Astrocyte of the spinal cord (primary cell): Measurements from ENCODE around the gene ZNF343.

Experiments
- DNase-seq: peaks from one replicate; pipeline ENCODE4 v3.0.0; 2011; ENCODE audit warnings: low read depth, low spot score
- H3K4me3 ChIP-seq: 2 replicates; pipeline ENCODE4 v1.5.1; 2011; ENCODE audit warnings: low read depth, mild to moderate bottlenecking, low read length, moderate library complexity
- CTCF ChIP-seq: IDR thresholded peaks from 2 replicates; pipeline ENCODE4 v1.5.1; 2012; ENCODE audit warnings: low read depth, mild to moderate bottlenecking, low read length, inconsistent platforms
- in situ Hi-C: cut with HindIII; loops from 2 replicates; pipeline ENCODE4 v1.10.0; 2017; ENCODE audit warnings: low sequenced_read_pairs

The ZNF343 gene

DNA sequence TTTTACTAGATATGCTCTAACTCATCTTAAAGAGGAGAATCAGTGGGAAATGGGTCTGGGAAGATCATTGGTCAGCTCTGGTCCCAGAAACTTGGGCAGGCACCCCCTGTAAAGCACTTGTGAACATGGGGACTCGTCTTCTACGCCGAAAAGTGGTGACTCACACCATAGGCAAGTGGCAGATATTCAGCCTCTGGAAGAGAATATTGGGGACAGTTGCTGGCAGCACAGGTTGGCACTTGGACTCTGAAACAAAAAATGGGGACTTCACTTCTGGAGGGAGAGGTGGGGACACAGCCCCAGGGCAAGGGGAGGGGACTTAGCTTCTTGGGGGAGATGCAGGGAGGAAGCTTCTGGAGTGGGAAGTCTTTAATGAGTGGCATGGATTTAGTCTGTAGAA lies 11.9 kb upstream of the ZNF343 start:
- DNase-seq = no peak
- TF ChIP-seq CTCF = no peak
- H3K4me3 ChIP-seq = no peak overlapping the region
- in situ Hi-C loops = no loop called here

GRCh38 chr20:2519115-2519809 lies 10.5 kb upstream of the ZNF343 start:
- no peak overlapping the region for H3K4me3 ChIP-seq
- DNase-seq = peak; percentile 18
- no peak for TF ChIP-seq CTCF
- in situ Hi-C loops = no loop called here

GRCh38 chr20:2518558-2518957 lies 9.8 kb upstream of the ZNF343 start:
- no peak for DNase-seq
- in situ Hi-C loops = no loop called here
- no peak overlapping the region for H3K4me3 ChIP-seq
- no peak for TF ChIP-seq CTCF

DNA sequence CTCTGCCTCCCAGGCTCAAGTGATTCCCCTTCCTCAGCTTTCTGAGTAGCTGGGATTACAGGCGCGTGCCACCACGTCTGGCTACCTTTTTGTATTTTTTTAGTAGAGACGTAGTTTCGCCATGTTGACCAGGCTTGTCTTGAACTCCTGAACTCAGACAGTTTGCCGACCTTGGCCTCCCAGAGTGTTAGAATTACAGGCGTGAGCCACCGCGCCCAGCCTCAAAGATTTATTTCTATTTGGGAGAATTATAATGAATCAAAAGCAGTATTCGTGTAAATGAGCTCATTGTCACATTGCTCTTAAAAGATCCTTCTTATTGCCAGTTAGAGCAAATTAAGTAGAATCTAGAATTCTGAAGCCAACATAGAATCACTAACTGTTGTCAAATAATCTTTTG lies 9.4 kb upstream of the ZNF343 start:
- H3K4me3 ChIP-seq = no peak overlapping the region
- DNase-seq = no peak
- in situ Hi-C loops = no loop called here
- TF ChIP-seq CTCF = no peak

GRCh38 chr20:2516399-2516798 lies 7.7 kb upstream of the ZNF343 start:
- no peak overlapping the region for H3K4me3 ChIP-seq
- no peak for DNase-seq
- TF ChIP-seq CTCF = no peak
- in situ Hi-C loops = no loop called here

GRCh38 chr20:2515203-2515602 lies 6.5 kb upstream of the ZNF343 start:
- in situ Hi-C loops = no loop called here
- TF ChIP-seq CTCF = no peak
- H3K4me3 ChIP-seq = no peak overlapping the region
- DNase-seq = no peak
